Memory B cell (primary cell): ENCODE results near the gene LSAMP.

Source experiments
- ATAC-seq: fragments of 150-1000 bp; cut with Tn5 transposase; 2 replicates; pipeline ENCODE4 v1.10.0; 2021; ENCODE audit warnings: low read depth, mild to moderate bottlenecking, moderate library complexity
- DNase-seq, 2 donors: peaks; one replicate each; pipeline ENCODE4 v3.0.0; 2022; ENCODE audit warnings: low spot score in 2 of 2
- H3K27ac Mint-ChIP-seq: one replicate; pipeline ENCODE4 v1.8.0; 2022; ENCODE audit warnings: mild to moderate bottlenecking, moderate library complexity, mixed read lengths
- H3K27me3 Mint-ChIP-seq: one replicate; pipeline ENCODE4 v1.8.0; 2022; ENCODE audit warnings: mixed read lengths
- H3K36me3 Mint-ChIP-seq: one replicate; pipeline ENCODE4 v1.8.0; 2022; ENCODE audit warnings: mild to moderate bottlenecking, mixed read lengths
- H3K4me1 Mint-ChIP-seq: one replicate; pipeline ENCODE4 v1.8.0; 2022; ENCODE audit warnings: mixed read lengths
- H3K4me3 Mint-ChIP-seq: one replicate; pipeline ENCODE4 v1.8.0; 2022; ENCODE audit warnings: mild to moderate bottlenecking, moderate library complexity, mixed read lengths
- H3K9me3 Mint-ChIP-seq: one replicate; pipeline ENCODE4 v1.8.0; 2022; ENCODE audit warnings: mixed read lengths

The LSAMP gene

GRCh38 chr3:116280130-116280740 lies 165.1 kb downstream of the LSAMP start:
- DNase-seq (no peak), ATAC-seq (no peak)
- Mint-ChIP-seq H3K9me3 (peaks cover 2% of the 10 kb centered on the region), H3K36me3 (no peaks in the 10 kb centered on the region), H3K27me3 (no peaks in the 10 kb centered on the region), H3K27ac (no peak overlapping the region), H3K4me3 (no peak overlapping the region), H3K4me1 (no peaks in the 10 kb centered on the region)

- Mint-ChIP-seq H3K4me3 (no peak overlapping the region), H3K36me3 (no peaks in the 10 kb centered on the region), H3K4me1 (no peaks in the 10 kb centered on the region), H3K27me3 (no peaks in the 10 kb centered on the region), H3K27ac (no peak overlapping the region), H3K9me3 (peaks cover 1% of the 10 kb centered on the region)
- DNase-seq, result no peak
- no peak for ATAC-seq
These were observed 168.6 kb downstream of the LSAMP start for GRCh38 chr3:116276675-116277074.

GRCh38 chr3:116270056-116270455 lies 175.2 kb downstream of the LSAMP start:
- H3K36me3 Mint-ChIP-seq, result no peaks in the 10 kb centered on the region
- H3K9me3 Mint-ChIP-seq, result no peaks in the 10 kb centered on the region
- ATAC-seq (no peak), DNase-seq (no peak)
- H3K27ac Mint-ChIP-seq, result no peak overlapping the region
- no peaks in the 10 kb centered on the region for H3K27me3 Mint-ChIP-seq
- H3K4me3 Mint-ChIP-seq, result no peak overlapping the region
- H3K4me1 Mint-ChIP-seq, result no peaks in the 10 kb centered on the region

GRCh38 chr3:116267116-116267515 lies 178.2 kb downstream of the LSAMP start:
- Mint-ChIP-seq H3K27me3 (peaks cover 2% of the 10 kb centered on the region), H3K4me3 (no peak overlapping the region), H3K27ac (no peak overlapping the region), H3K4me1 (no peaks in the 10 kb centered on the region), H3K9me3 (no peaks in the 10 kb centered on the region), H3K36me3 (no peaks in the 10 kb centered on the region)
- ATAC-seq (no peak), DNase-seq (no peak)

GRCh38 chr3:116265976-116266584 lies 179.2 kb downstream of the LSAMP start:
- H3K4me3 Mint-ChIP-seq, result no peak overlapping the region

GRCh38 chr3:116265320-116265695 lies 180.0 kb downstream of the LSAMP start:
- Mint-ChIP-seq H3K27ac (no peak overlapping the region), H3K36me3 (no peaks in the 10 kb centered on the region), H3K9me3 (no peaks in the 10 kb centered on the region), H3K4me1 (no peaks in the 10 kb centered on the region), H3K27me3 (peaks cover 2% of the 10 kb centered on the region), H3K4me3 (no peak overlapping the region)
- no peak for DNase-seq
- ATAC-seq, result no peak

More at GRCh38 chr3:116265976-116266584, 179.2 kb downstream of the LSAMP start:
- Mint-ChIP-seq H3K4me1 (no peaks in the 10 kb centered on the region), H3K27ac (no peak overlapping the region), H3K9me3 (no peaks in the 10 kb centered on the region), H3K36me3 (no peaks in the 10 kb centered on the region), H3K27me3 (peaks cover 2% of the 10 kb centered on the region)
- ATAC-seq (no peak), DNase-seq (no peak)

- ATAC-seq, result no peak
- no peak overlapping the region for H3K27ac Mint-ChIP-seq
These were observed 180.6 kb downstream of the LSAMP start for GRCh38 chr3:116264546-116265319.

GRCh38 chr3:116263842-116264545 lies 181.3 kb downstream of the LSAMP start:
- ATAC-seq, result no peak
- DNase-seq, result no peak

More at GRCh38 chr3:116264546-116265319, 180.6 kb downstream of the LSAMP start:
- Mint-ChIP-seq H3K4me3 (no peak overlapping the region), H3K4me1 (no peaks in the 10 kb centered on the region), H3K27me3 (peaks cover 2% of the 10 kb centered on the region), H3K36me3 (no peaks in the 10 kb centered on the region), H3K9me3 (no peaks in the 10 kb centered on the region)
- DNase-seq, result no peak

GRCh38 chr3:116260491-116260890 lies 184.8 kb downstream of the LSAMP start:
- H3K4me3 Mint-ChIP-seq, result no peak overlapping the region
- H3K27me3 Mint-ChIP-seq, result peaks cover 2% of the 10 kb centered on the region
- ATAC-seq (no peak), DNase-seq (no peak)
- no peaks in the 10 kb centered on the region for H3K9me3 Mint-ChIP-seq
- no peaks in the 10 kb centered on the region for H3K4me1 Mint-ChIP-seq
- H3K36me3 Mint-ChIP-seq, result no peaks in the 10 kb centered on the region
- no peak overlapping the region for H3K27ac Mint-ChIP-seq

More at GRCh38 chr3:116263842-116264545, 181.3 kb downstream of the LSAMP start:
- peaks cover 2% of the 10 kb centered on the region for H3K27me3 Mint-ChIP-seq
- no peak overlapping the region for H3K4me3 Mint-ChIP-seq
- H3K9me3 Mint-ChIP-seq, result no peaks in the 10 kb centered on the region
- no peaks in the 10 kb centered on the region for H3K4me1 Mint-ChIP-seq
- no peaks in the 10 kb centered on the region for H3K36me3 Mint-ChIP-seq
- H3K27ac Mint-ChIP-seq, result no peak overlapping the region

GRCh38 chr3:116259984-116260383 lies 185.3 kb downstream of the LSAMP start:
- DNase-seq, result no peak
- H3K27ac Mint-ChIP-seq, result no peak overlapping the region
- H3K27me3 Mint-ChIP-seq, result peaks cover 2% of the 10 kb centered on the region
- no peaks in the 10 kb centered on the region for H3K9me3 Mint-ChIP-seq
- no peaks in the 10 kb centered on the region for H3K36me3 Mint-ChIP-seq
- no peak overlapping the region for H3K4me3 Mint-ChIP-seq
- H3K4me1 Mint-ChIP-seq, result no peaks in the 10 kb centered on the region
- no peak for ATAC-seq

- Mint-ChIP-seq H3K36me3 (no peaks in the 10 kb centered on the region), H3K27me3 (no peaks in the 10 kb centered on the region), H3K9me3 (no peaks in the 10 kb centered on the region), H3K4me3 (no peak overlapping the region), H3K4me1 (no peaks in the 10 kb centered on the region), H3K27ac (no peak overlapping the region)
- DNase-seq, result no peak
- no peak for ATAC-seq
These were observed 188.3 kb downstream of the LSAMP start for GRCh38 chr3:116256843-116257485.

- no peaks in the 10 kb centered on the region for H3K36me3 Mint-ChIP-seq
- DNase-seq (no peak), ATAC-seq (no peak)
- no peaks in the 10 kb centered on the region for H3K9me3 Mint-ChIP-seq
- no peaks in the 10 kb centered on the region for H3K27me3 Mint-ChIP-seq
- no peak overlapping the region for H3K27ac Mint-ChIP-seq
- H3K4me1 Mint-ChIP-seq, result no peaks in the 10 kb centered on the region
- H3K4me3 Mint-ChIP-seq, result no peak overlapping the region
These were observed 190.7 kb downstream of the LSAMP start for GRCh38 chr3:116254541-116254940.

GRCh38 chr3:116253511-116253910 lies 191.8 kb downstream of the LSAMP start:
- Mint-ChIP-seq H3K4me1 (no peaks in the 10 kb centered on the region), H3K27me3 (no peaks in the 10 kb centered on the region), H3K4me3 (no peak overlapping the region), H3K9me3 (no peaks in the 10 kb centered on the region), H3K36me3 (no peaks in the 10 kb centered on the region), H3K27ac (no peak overlapping the region)
- no peak for ATAC-seq
- DNase-seq, result no peak

- no peaks in the 10 kb centered on the region for H3K36me3 Mint-ChIP-seq
- H3K27ac Mint-ChIP-seq, result no peak overlapping the region
- no peaks in the 10 kb centered on the region for H3K4me1 Mint-ChIP-seq
- no peaks in the 10 kb centered on the region for H3K27me3 Mint-ChIP-seq
- H3K4me3 Mint-ChIP-seq, result no peak overlapping the region
- DNase-seq (no peak), ATAC-seq (no peak)
- peaks cover 1% of the 10 kb centered on the region for H3K9me3 Mint-ChIP-seq
These were observed 197.7 kb downstream of the LSAMP start for GRCh38 chr3:116247605-116248004.
